Smooth muscle cell (in vitro differentiated cells): ENCODE measurements around the gene HRK. TPM values are rescaled to one million over a fixed set of nuclear protein-coding genes. Genes with fewer than 3 reads are reported as not detected.

Source experiments
- DNase-seq: peaks from one replicate; lab custom pipeline; 2025; ENCODE audit not compliant: unreplicated experiment; lab: John Stamatoyannopoulos, UW
- H2AFZ ChIP-seq: fragments of 200-600 bp; sonication (generic); 2 replicates; pipeline ENCODE4 v1.6.0; 2016; ENCODE audit warnings: antibody characterized with exemption, low read depth, mild to moderate bottlenecking
- H3F3A ChIP-seq: fragments of 200-600 bp; sonication (generic); 2 replicates; pipeline ENCODE4 v1.6.0; 2017; ENCODE audit warnings: antibody characterized with exemption, low read depth
- H3K27ac ChIP-seq: fragments of 200-600 bp; sonication (generic); 2 replicates; pipeline ENCODE4 v1.5.1; 2016; ENCODE audit warnings: low read depth, mild to moderate bottlenecking
- H3K27me3 ChIP-seq: fragments of 200-600 bp; sonication (generic); 2 replicates; pipeline ENCODE4 v1.6.1; 2016; ENCODE audit warnings: low read depth, mild to moderate bottlenecking
- H3K36me3 ChIP-seq: fragments of 200-600 bp; sonication (generic); 2 replicates; pipeline ENCODE4 v1.5.1; 2016; ENCODE audit warnings: low read depth
- H3K4me1 ChIP-seq: fragments of 200-600 bp; sonication (generic); 2 replicates; pipeline ENCODE4 v1.5.1; 2016; ENCODE audit warnings: low read depth
- H3K4me2 ChIP-seq: fragments of 200-600 bp; sonication (generic); 2 replicates; pipeline ENCODE4 v1.6.0; 2016; ENCODE audit warnings: mild to moderate bottlenecking
- H3K4me3 ChIP-seq: fragments of 200-600 bp; sonication (generic); 2 replicates; pipeline ENCODE4 v1.5.1; 2016; ENCODE audit warnings: mild to moderate bottlenecking
- H3K79me2 ChIP-seq: fragments of 200-600 bp; sonication (generic); 2 replicates; pipeline ENCODE4 v1.6.0; 2016; ENCODE audit warnings: low read depth, mild to moderate bottlenecking
- H3K9ac ChIP-seq: fragments of 200-600 bp; sonication (generic); 2 replicates; pipeline ENCODE4 v1.6.0; 2016; ENCODE audit warnings: low read depth
- H3K9me3 ChIP-seq: fragments of 200-600 bp; sonication (generic); replicated peaks from 2 replicates; pipeline ENCODE4 v1.5.1; 2016; ENCODE audit warnings: low read depth
- H4K20me1 ChIP-seq: fragments of 200-600 bp; sonication (generic); 2 replicates; pipeline ENCODE4 v1.6.0; 2016; ENCODE audit warnings: low read depth
- WGBS: methylation state at CpG from one replicate; pipeline ENCODE4 v1.1.7; 2016; ENCODE audit warnings: low lambda C conversion rate; 5-methylcytosine and 5-hydroxymethylcytosine counted together
- polyA plus RNA-seq: library from polyadenylated mRNA; unstranded; fragments of >200 nt; fragmentation: Nextera tagmentation; extraction: Ambion mirVana; gene quantifications from 2 replicates; pipeline ENCODE4 v1.2.1, GENCODE V29; 2016
- total RNA-seq: library from RNA; depleted of rRNA; stranded (reverse); fragments of >200 nt; gene quantifications from 2 replicates; pipeline ENCODE4 v1.2.3, GENCODE V29; 2014
- TF ChIP-seq, protein P1 (sequence below): fragments of 200-600 bp; sonication (generic); IDR thresholded peaks from 2 replicates; pipeline ENCODE4 v1.5.1; 2017; ENCODE audit warnings: borderline replicate concordance, mild to moderate bottlenecking, antibody characterized with exemption; ENCODE audit not compliant: insufficient read depth, poor library complexity, severe bottlenecking

The HRK gene
- total and polyA plus RNA-seq, 2 experiments from 2014 or later = 0.04 TPM; not detected in 1

DNA sequence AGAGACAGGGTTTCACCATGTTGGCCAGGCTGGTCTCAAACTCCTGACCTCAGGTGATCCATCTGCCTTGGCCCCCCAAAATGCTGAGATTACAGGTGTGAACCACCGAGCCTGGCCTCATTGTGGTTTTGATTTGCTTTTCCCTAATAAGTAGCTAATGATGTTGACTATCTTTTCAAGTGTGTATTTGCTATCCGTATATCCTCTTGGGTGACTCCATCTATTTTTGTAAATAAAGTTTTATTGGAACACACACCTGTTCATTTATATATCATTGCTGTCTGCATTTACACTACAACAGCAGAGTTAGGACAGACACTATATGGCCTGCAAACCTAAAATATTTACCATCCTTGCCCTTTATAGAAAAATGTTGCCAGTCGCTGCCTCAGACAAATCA is 13.7 kb upstream of the HRK start:
- no peaks in the 10 kb centered on the region for H3K4me1 ChIP-seq

DNA sequence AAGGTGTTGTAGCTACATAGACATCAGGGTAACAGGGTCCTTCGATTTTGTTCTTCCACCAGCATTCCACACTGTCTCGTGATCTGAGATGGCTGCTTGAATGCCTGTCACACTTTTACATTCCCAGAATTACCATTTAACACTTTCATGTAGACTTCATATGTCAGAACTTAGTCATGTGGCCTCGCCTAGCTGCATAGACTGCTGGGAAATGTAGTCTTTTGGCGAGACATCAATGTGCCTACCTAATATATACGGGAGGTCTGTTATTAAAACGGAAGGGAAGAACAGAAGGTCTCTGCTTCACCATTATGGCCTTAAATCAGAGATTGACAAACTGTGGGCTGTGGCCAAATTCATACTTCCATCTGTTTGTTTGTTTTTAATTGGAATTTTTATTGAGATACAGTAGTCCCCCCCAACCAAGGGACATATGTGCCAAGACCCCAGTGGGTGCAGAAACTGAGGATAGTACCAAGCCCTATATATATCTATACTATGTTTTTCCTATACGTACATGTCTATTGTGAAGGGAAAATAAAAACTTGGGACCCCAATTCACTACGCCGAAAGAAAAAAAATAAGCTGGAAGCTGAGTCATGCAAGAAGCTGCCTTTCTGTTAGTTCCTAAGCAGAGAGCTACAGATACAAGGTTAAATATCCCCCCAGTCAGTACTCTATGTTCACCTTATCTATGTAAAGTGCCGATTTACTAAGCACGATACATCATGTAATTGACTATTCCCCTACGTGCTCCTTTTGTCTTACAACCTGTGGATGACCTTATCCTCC is 11.3 kb upstream of the HRK start:
- Histone ChIP-seq H3K79me2 (no peaks in the 10 kb centered on the region), H3K9ac (no peak overlapping the region), H3K27me3 (peaks cover 6% of the 10 kb centered on the region), H2AFZ (no peak overlapping the region), H3K27ac (no peak overlapping the region), H4K20me1 (no peaks in the 10 kb centered on the region), H3K4me2 (no peak overlapping the region), H3K4me1 (no peaks in the 10 kb centered on the region), H3K4me3 (no peak overlapping the region), H3K9me3 (no peaks in the 10 kb centered on the region), H3K36me3 (no peaks in the 10 kb centered on the region), H3F3A (no peaks in the 10 kb centered on the region)
- DNase-seq = no peak
- WGBS = 83% methylated on average over 12 of the region's 12 CpGs
- TF ChIP-seq, protein P1, sequence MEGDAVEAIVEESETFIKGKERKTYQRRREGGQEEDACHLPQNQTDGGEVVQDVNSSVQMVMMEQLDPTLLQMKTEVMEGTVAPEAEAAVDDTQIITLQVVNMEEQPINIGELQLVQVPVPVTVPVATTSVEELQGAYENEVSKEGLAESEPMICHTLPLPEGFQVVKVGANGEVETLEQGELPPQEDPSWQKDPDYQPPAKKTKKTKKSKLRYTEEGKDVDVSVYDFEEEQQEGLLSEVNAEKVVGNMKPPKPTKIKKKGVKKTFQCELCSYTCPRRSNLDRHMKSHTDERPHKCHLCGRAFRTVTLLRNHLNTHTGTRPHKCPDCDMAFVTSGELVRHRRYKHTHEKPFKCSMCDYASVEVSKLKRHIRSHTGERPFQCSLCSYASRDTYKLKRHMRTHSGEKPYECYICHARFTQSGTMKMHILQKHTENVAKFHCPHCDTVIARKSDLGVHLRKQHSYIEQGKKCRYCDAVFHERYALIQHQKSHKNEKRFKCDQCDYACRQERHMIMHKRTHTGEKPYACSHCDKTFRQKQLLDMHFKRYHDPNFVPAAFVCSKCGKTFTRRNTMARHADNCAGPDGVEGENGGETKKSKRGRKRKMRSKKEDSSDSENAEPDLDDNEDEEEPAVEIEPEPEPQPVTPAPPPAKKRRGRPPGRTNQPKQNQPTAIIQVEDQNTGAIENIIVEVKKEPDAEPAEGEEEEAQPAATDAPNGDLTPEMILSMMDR = no peak

More for the DNA sequence above, 13.7 kb upstream of the HRK start:
- 90% methylated on average over 3 of the region's 3 CpGs for WGBS
- H3K4me3 ChIP-seq = no peak overlapping the region
- H4K20me1 ChIP-seq = no peaks in the 10 kb centered on the region
- no peak overlapping the region for H3K9ac ChIP-seq
- TF ChIP-seq, protein P1 = no peak
- no peak overlapping the region for H3K27ac ChIP-seq
- H3K79me2 ChIP-seq = no peaks in the 10 kb centered on the region
- DNase-seq = no peak
- no peaks in the 10 kb centered on the region for H3F3A ChIP-seq
- H2AFZ ChIP-seq = no peak overlapping the region
- peaks cover 20% of the 10 kb centered on the region for H3K27me3 ChIP-seq
- no peaks in the 10 kb centered on the region for H3K36me3 ChIP-seq
- H3K4me2 ChIP-seq = no peak overlapping the region
- H3K9me3 ChIP-seq = no peaks in the 10 kb centered on the region

DNA sequence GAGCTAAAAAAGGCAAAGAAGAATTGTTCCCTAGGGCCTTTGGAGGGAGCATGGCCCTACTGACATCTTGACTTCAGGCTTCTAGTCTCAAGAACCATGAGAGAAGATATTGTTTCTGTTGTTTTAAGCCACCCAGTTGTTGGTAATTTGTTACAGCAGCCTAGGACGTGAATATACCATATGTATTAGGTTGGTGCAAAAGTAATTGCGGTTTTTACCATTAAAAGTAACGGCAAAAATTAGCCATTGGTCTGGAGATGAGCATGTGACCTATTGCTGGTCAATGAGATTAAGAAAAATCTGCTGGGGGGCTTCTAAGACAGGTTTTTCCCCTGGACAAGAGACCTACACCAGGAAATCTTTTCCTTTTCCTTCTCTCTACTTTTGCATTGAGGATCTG is 9.8 kb upstream of the HRK start:
- Histone ChIP-seq H3K36me3 (no peaks in the 10 kb centered on the region), H3K4me1 (no peaks in the 10 kb centered on the region), H3F3A (no peaks in the 10 kb centered on the region), H3K4me2 (no peak overlapping the region), H3K79me2 (no peaks in the 10 kb centered on the region), H3K27ac (no peak overlapping the region), H2AFZ (no peak overlapping the region), H3K4me3 (no peak overlapping the region), H4K20me1 (no peaks in the 10 kb centered on the region), H3K9me3 (no peaks in the 10 kb centered on the region), H3K9ac (no peak overlapping the region), H3K27me3 (peaks cover 9% of the 10 kb centered on the region)
- 89% methylated on average over 3 of the region's 3 CpGs for WGBS
- no peak for DNase-seq
- TF ChIP-seq, protein P1 = no peak

DNA sequence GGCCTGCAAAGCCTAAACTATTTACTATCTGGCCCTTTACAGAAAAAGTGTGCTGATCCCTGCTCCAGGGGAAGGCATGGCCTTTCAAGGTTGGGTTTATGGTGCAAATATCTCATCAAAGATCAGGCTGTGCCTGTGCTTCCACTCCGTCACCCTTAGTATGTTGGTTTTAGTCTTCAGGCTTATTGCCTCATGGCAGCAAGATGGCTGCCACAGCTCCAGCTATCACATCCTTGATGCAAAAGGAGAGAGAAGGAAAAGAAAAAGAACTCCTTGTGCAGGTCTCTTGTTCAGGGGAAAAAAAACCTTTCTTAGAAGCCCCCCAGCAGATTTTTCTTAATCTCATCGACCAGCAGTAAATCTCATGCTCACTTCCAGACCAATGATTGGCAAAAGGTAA is 9.1 kb upstream of the HRK start:
- no peaks in the 10 kb centered on the region for H3F3A ChIP-seq
- H3K27me3 ChIP-seq = peaks cover 11% of the 10 kb centered on the region
- H3K27ac ChIP-seq = no peak overlapping the region
- H4K20me1 ChIP-seq = no peaks in the 10 kb centered on the region
- no peak for DNase-seq
- no peaks in the 10 kb centered on the region for H3K9me3 ChIP-seq
- TF ChIP-seq, protein P1 = no peak
- H2AFZ ChIP-seq = no peak overlapping the region
- H3K36me3 ChIP-seq = no peaks in the 10 kb centered on the region
- H3K4me1 ChIP-seq = no peaks in the 10 kb centered on the region
- no peak overlapping the region for H3K9ac ChIP-seq
- 98% methylated on average over 2 of the region's 2 CpGs for WGBS
- H3K4me3 ChIP-seq = no peak overlapping the region
- no peak overlapping the region for H3K4me2 ChIP-seq
- no peaks in the 10 kb centered on the region for H3K79me2 ChIP-seq
